NB4 (cell line): ENCODE results near the gene SLC16A3.

Experiments
- CTCF ChIP-seq: IDR thresholded peaks from one replicate; pipeline ENCODE4 v1.5.1; 2012; ENCODE audit warnings: low read depth, low read length
- MAX ChIP-seq: IDR thresholded peaks from 2 replicates; pipeline ENCODE4 v1.6.1; 2011; ENCODE audit warnings: low read depth, low read length
- POLR2A ChIP-seq: IDR thresholded peaks from 2 replicates; pipeline ENCODE4 v1.6.1; 2011; ENCODE audit warnings: mild to moderate bottlenecking; ENCODE audit not compliant: insufficient read length; ENCODE audit errors: extremely low read depth

GRCh38 chr17:82230609-82231311, 1.9 kb downstream of the SLC16A3 start:
- TF ChIP-seq CTCF: no peak
- peak; percentile 47; the same call in 1 of the 2 replicates for TF ChIP-seq MAX
- TF ChIP-seq POLR2A: no peak
